ENCODE measurements around the gene LMTK2.

DNA sequence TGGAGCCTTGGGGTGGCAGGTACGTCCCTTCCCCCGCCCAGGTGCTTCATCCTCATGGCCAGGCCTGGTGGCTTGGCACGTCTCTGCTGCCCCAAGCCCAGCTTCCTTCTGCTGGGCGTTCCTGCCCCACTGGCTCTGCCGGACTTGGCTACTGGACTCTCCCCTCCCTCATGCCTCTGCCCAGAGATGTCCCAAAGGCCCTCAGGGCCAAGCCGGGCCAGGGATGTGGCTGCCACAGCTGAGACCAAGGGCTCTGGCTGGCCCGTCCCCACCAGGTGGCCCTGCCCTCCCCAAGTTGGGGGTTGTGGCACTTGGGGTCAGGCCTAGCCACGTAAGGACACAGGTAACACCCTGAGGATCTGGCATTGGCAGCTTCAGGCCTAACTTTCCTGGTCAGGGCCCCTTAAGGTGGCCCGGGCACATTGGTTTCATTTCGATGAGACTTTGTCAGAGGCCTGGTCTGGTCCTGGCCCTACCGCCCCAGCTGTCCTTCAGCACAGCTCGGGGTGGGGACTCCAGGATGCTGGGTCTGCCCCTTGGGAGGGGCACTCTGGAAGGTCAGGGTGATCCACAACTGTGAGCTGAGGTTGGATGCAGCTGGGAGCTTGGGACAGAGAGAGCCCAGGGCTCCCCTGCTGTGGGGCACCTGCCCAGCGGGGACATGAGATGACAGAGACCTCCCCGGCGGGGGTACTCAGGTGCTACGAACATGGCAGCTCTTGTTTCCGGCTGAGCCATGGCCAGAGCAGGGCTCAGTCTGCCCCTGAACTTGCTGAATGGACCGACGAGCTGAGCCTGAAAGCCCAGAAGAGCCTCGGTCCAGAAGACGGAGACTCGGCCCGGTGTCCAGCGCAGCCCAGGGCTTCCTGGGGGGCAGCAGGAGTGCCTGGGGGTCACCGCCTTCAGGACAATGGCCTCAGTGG lies 107.5 kb downstream of the LMTK2 start:
- TF ChIP-seq, protein P1, sequence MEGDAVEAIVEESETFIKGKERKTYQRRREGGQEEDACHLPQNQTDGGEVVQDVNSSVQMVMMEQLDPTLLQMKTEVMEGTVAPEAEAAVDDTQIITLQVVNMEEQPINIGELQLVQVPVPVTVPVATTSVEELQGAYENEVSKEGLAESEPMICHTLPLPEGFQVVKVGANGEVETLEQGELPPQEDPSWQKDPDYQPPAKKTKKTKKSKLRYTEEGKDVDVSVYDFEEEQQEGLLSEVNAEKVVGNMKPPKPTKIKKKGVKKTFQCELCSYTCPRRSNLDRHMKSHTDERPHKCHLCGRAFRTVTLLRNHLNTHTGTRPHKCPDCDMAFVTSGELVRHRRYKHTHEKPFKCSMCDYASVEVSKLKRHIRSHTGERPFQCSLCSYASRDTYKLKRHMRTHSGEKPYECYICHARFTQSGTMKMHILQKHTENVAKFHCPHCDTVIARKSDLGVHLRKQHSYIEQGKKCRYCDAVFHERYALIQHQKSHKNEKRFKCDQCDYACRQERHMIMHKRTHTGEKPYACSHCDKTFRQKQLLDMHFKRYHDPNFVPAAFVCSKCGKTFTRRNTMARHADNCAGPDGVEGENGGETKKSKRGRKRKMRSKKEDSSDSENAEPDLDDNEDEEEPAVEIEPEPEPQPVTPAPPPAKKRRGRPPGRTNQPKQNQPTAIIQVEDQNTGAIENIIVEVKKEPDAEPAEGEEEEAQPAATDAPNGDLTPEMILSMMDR (IDR thresholded peaks at IDR 0.05; ENCODE audit: borderline replicate concordance, extremely low read depth, low read length, poor library complexity, severe bottlenecking) = no peak
- no peak for TF ChIP-seq EZH2 (IDR thresholded peaks at IDR 0.05; ENCODE audit: borderline replicate concordance, low read depth, low read length, severe bottlenecking)
